Lower lobe of right lung (tissue), 2 donors: ENCODE results near the gene SEM1. TPM values are rescaled to one million over a fixed set of nuclear protein-coding genes. Genes with fewer than 3 reads are reported as not detected.
A peak's percentile ranks its signal among the peaks of the same experiment; 100 is the strongest.
"Not testable (repeated sequence)": the region's sequence is repeated elsewhere in the genome, so short reads cannot be mapped to it uniquely, and the experiment has no call there.

Experiments used
- ATAC-seq, 2 donors: fragments of 200-7000 bp; cut with Tn5 transposase; one replicate each; pipeline ENCODE4 v1.9.1; 2020 to 2022; ENCODE audit warnings: mild to moderate bottlenecking in 2 of 2, moderate library complexity in 2 of 2
- DNase-seq: peaks from one replicate; pipeline ENCODE4 v3.0.0-alpha.2; 2020
- H3K27ac ChIP-seq: fragments of 200-600 bp; one replicate; pipeline ENCODE4 v1.8.0; 2022
- H3K27me3 ChIP-seq: fragments of 200-600 bp; one replicate; pipeline ENCODE4 v1.8.0; 2022; ENCODE audit warnings: low read depth
- H3K36me3 ChIP-seq: fragments of 200-600 bp; one replicate; pipeline ENCODE4 v1.8.0; 2022; ENCODE audit warnings: mild to moderate bottlenecking
- H3K4me1 ChIP-seq: fragments of 200-600 bp; one replicate; pipeline ENCODE4 v1.8.0; 2022
- H3K4me3 ChIP-seq: fragments of 200-600 bp; one replicate; pipeline ENCODE4 v1.8.0; 2022; ENCODE audit warnings: mild to moderate bottlenecking
- H3K9me3 ChIP-seq: fragments of 200-600 bp; one replicate; pipeline ENCODE4 v1.8.0; 2022
- CTCF ChIP-seq: fragments of 200-600 bp; IDR thresholded peaks from one replicate; pipeline ENCODE4 v1.8.0; 2022; ENCODE audit warnings: antibody characterized with exemption, mild to moderate bottlenecking
- intact Hi-C: fragments of 100-400 bp; cut with DNase I; formaldehyde crosslinking; loops from one replicate; pipeline ENCODE4 v1.11.0; 2022
- long read RNA-seq: library from polyadenylated mRNA; unstranded; transcript quantifications from one replicate; pipeline ENCODE4 v2.0.0, GENCODE V29; 2021
- total RNA-seq: library from RNA; stranded (reverse); fragmentation: NEBNext Ultra II Directional; extraction: Animal tissue kit (Norgen Biotek cat#: 25700); gene quantifications from one replicate; pipeline ENCODE4 v1.2.1, GENCODE V29; 2021
- donor health status: DM: no; HTN: yes; CAD: no; lungs with severe emphysema.

Gene SEM1
- 31.0 TPM for total RNA-seq
- long read RNA-seq, transcript SEM1-201 (3 exons, 1,314 nt): major isoform, 44 of 57 reads
- long read RNA-seq, partial matches to known transcripts: 2 of 57 reads
- long read RNA-seq, other reads (novel, unspliced or antisense): 6 of 57 reads

DNA sequence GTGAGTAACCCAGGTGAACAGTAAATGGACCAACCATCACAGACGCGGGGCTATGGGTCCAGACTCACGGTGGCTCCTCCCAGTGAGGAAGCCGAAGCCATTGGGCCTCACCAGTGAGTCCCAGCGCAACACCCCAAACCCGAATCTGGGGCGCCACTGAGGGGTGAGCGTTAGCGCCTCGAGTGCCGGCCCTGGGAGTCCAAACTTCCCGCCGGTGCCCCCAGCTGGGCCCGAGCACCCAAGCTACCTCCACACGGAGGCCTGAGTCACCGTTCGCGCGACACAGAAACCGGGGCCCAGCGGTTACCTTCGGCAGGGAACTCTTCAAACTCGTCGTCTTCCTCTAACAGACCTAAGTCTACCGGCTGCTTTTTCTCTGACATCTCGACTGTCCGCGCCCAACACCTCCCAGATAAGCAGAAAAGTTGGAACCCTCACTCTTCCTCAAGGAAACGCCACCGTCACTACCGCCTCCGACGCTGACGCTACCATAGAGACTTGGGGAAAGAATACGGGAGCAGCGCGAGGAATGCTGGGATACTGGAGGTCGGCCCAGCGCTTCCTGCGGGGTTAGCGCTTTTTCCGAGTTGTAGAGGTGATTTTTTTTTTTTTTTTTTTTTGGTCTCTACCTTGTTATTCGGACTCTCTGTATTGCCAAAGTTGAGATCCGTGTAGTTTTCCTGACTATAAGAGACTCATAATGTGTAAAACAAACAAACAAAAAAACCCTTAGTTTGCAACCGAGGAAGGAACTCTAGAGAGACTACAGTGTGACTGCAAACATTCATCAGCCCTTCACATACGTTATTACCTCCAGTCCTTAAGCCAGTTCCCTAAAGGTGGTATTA is at the start of gene SEM1:
SEM1 (minus strand) TSS at position 466 of the 848 bp plus-strand sequence; CDS start at position 383, 83 bp downstream.
- peaks cover 8% of the 10 kb centered on the region for H3K36me3 ChIP-seq
- intact Hi-C loops: no loop called here
- peak; percentile 89 for DNase-seq
- H3K4me1 ChIP-seq: peaks cover 21% of the 10 kb centered on the region
- H3K27me3 ChIP-seq: no peaks in the 10 kb centered on the region
- no peak for TF ChIP-seq CTCF
- H3K4me3 ChIP-seq: peak within 1 kb of the TSS; percentile 94
- peak within 1 kb of the TSS; percentile 90 for H3K27ac ChIP-seq
- ATAC-seq: peak; percentile 98 to 100
- no peaks in the 10 kb centered on the region for H3K9me3 ChIP-seq

DNA sequence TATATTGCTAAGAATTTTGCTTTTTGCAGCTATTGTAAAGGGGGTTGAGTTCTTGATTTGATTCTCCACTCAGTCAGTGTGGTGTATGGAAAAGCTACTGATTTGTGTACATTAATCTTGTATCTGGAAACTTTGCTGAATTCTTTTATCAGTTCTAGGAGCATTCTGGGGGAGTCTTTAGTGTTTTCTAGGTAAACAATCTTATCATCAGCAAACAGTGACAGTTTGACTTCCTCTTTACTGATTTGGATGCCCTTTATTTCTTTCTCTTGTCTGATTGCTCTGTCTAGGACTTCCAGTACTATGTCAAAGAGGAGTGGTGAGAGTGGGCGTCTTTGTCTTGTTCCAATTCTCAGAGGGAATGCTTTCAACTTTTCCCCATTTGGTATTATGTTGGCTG is 48.2 kb upstream of the SEM1 start:
- not testable (repeated sequence) for ATAC-seq, H3K36me3 ChIP-seq

GRCh38 chr7:96747418-96747940 is 37.8 kb upstream of the SEM1 start:
- intact Hi-C loops: no loop called here
- Histone ChIP-seq H3K9me3 (no peaks in the 10 kb centered on the region), H3K36me3 (no peaks in the 10 kb centered on the region), H3K4me3 (no peak overlapping the region), H3K27me3 (no peaks in the 10 kb centered on the region), H3K27ac (no peak overlapping the region), H3K4me1 (no peaks in the 10 kb centered on the region)
- no peak for TF ChIP-seq CTCF
- DNase-seq: no peak
- ATAC-seq: no peak

More for the DNA sequence above, 48.2 kb upstream of the SEM1 start:
- H3K9me3 ChIP-seq, intact Hi-C loops, H3K27ac ChIP-seq, DNase-seq, H3K27me3 ChIP-seq, H3K4me3 ChIP-seq, H3K4me1 ChIP-seq: not testable (repeated sequence)

- intact Hi-C loops: no loop called here
- DNase-seq: no peak
- no peak for TF ChIP-seq CTCF
- ATAC-seq: no peak
- no peaks in the 10 kb centered on the region for H3K9me3 ChIP-seq
- H3K27me3 ChIP-seq: peaks cover 9% of the 10 kb centered on the region
- H3K4me3 ChIP-seq: no peak overlapping the region
- H3K27ac ChIP-seq: no peak overlapping the region
- no peaks in the 10 kb centered on the region for H3K4me1 ChIP-seq
- no peaks in the 10 kb centered on the region for H3K36me3 ChIP-seq
These were observed 30.5 kb upstream of the SEM1 start for GRCh38 chr7:96740130-96740529.

GRCh38 chr7:96739609-96740008 is 30.0 kb upstream of the SEM1 start:
- no peak overlapping the region for H3K4me3 ChIP-seq
- intact Hi-C loops: no loop called here
- no peak overlapping the region for H3K27ac ChIP-seq
- DNase-seq: no peak
- peaks cover 9% of the 10 kb centered on the region for H3K27me3 ChIP-seq
- no peaks in the 10 kb centered on the region for H3K4me1 ChIP-seq
- no peaks in the 10 kb centered on the region for H3K36me3 ChIP-seq
- no peak for ATAC-seq
- no peaks in the 10 kb centered on the region for H3K9me3 ChIP-seq
- TF ChIP-seq CTCF: no peak

GRCh38 chr7:96739167-96739566 is 29.5 kb upstream of the SEM1 start:
- Histone ChIP-seq H3K4me1 (no peaks in the 10 kb centered on the region), H3K27ac (no peak overlapping the region), H3K9me3 (no peaks in the 10 kb centered on the region), H3K27me3 (peaks cover 9% of the 10 kb centered on the region), H3K4me3 (no peak overlapping the region), H3K36me3 (no peaks in the 10 kb centered on the region)
- no peak for TF ChIP-seq CTCF
- intact Hi-C loops: no loop called here
- ATAC-seq (no peak), DNase-seq (no peak)
